K562 (cell line): Measurements from ENCODE around the gene U2AF1L4. TPM values are rescaled to one million over a fixed set of nuclear protein-coding genes. Genes with fewer than 3 reads are reported as not detected.

ENCODE experiments used
- ARID3B ChIP-seq: fragments of 250-450 bp; sonication (Bioruptor Pico); IDR thresholded peaks from 2 replicates; pipeline ENCODE4 v1.4.0; 2020; ENCODE audit warnings: borderline replicate concordance
- ATF1 ChIP-seq, 2 experiments: fragments of 450-650 bp in 1 of 2; IDR thresholded peaks; 2 replicates each; pipeline ENCODE4 v1.6.1; 2016; ENCODE audit warnings: missing compliant biosample characterization in 1 of 2, missing genetic modification characterization in 1 of 2
- ATF4 ChIP-seq: fragments of 450-650 bp; formaldehyde crosslinking; IDR thresholded peaks from 2 replicates; pipeline ENCODE4 v1.4.0; 2022; ENCODE audit warnings: mild to moderate bottlenecking, moderate library complexity
- CBX2 ChIP-seq: fragments of 200-600 bp; sonication (generic); IDR thresholded peaks from one replicate; pipeline ENCODE4 v1.6.1; 2012; ENCODE audit warnings: mild to moderate bottlenecking, low read length, inconsistent platforms; ENCODE audit not compliant: insufficient read depth, poor library complexity, severe bottlenecking
- CREB3 ChIP-seq: fragments of 450-650 bp; conservative IDR thresholded peaks from 2 replicates; pipeline ENCODE4 v1.6.1; 2016; ENCODE audit warnings: missing genetic modification characterization, low read depth, mild to moderate bottlenecking, missing compliant biosample characterization, moderate library complexity
- FOXJ2 ChIP-seq: fragments of 200-800 bp; sonication (Bioruptor generic); IDR thresholded peaks from 2 replicates; pipeline ENCODE4 v1.6.1; 2016; ENCODE audit warnings: missing genetic modification characterization, missing compliant biosample characterization
- HCFC1 ChIP-seq: IDR thresholded peaks from 2 replicates; pipeline ENCODE4 v1.6.1; 2012; ENCODE audit warnings: low read depth, low read length, improper control_type of control experiment
- KLF16 ChIP-seq: IDR thresholded peaks from 2 replicates; pipeline ENCODE4 v1.6.1; 2016; ENCODE audit warnings: antibody characterized with exemption
- NCOA2 ChIP-seq, 2 experiments: fragments of 450-650 bp; IDR thresholded peaks; 2 replicates each; pipeline ENCODE4 v1.6.1; 2018; ENCODE audit warnings: mild to moderate bottlenecking in 2 of 2, moderate library complexity in 1 of 2; ENCODE audit not compliant: partially characterized antibody in 2 of 2
- PHF8 ChIP-seq: fragments of 200-600 bp; sonication (generic); IDR thresholded peaks from 2 replicates; pipeline ENCODE4 v1.6.1; 2012; ENCODE audit warnings: mixed run types, mild to moderate bottlenecking, inconsistent platforms, low read length, moderate library complexity, borderline replicate concordance
- SMARCA4 ChIP-seq: fragments of 450-650 bp; IDR thresholded peaks from 2 replicates; pipeline ENCODE4 v1.6.1; 2016
- ZNF398 ChIP-seq: fragments of 250-450 bp; sonication (Bioruptor Pico); IDR thresholded peaks from 2 replicates; pipeline ENCODE4 v1.8.0; 2021; ENCODE audit warnings: moderate library complexity, mild to moderate bottlenecking, inconsistent platforms
- ZNF740 ChIP-seq, 3 experiments: fragments of 200-800 bp in 1 of 3; sonication (Bioruptor generic) in 1 of 3; sonication (generic) in 1 of 3; formaldehyde crosslinking in 1 of 3; IDR thresholded peaks; 2 replicates each; pipeline versions ENCODE4 v1.6.1 to v1.8.0; 2016 to 2022; ENCODE audit warnings: mild to moderate bottlenecking in 2 of 3, missing compliant biosample characterization in 2 of 3, missing genetic modification characterization in 2 of 3, missing genetic modification reagents in 1 of 3
- polyA plus RNA-seq, 8 experiments: library from polyadenylated mRNA; depleted of rRNA in 4 of 8; stranded (reverse) in 5 of 8; unstranded in 3 of 8; fragments of >200 nt; fragmentation: Nextera tagmentation in 2 of 8; fragmentation: Illumina TruSeq in 1 of 8; extraction: Ambion mirVana in 2 of 8; extraction: Trizol in 1 of 8; gene quantifications; 2 replicates each; pipeline versions ENCODE4 v1.2.1 to v1.2.3, GENCODE V29; 2011 to 2014; ENCODE audit warnings: inconsistent platforms in 1 of 8, missing spikeins in 1 of 8
- total RNA-seq, 7 experiments: library from RNA; depleted of rRNA in 6 of 7; stranded (reverse); fragments of >200 nt in 6 of 7; fragmentation: Illumina TruSeq in 2 of 7; extraction: Trizol in 2 of 7; gene quantifications; 2 replicates each; pipeline versions ENCODE4 v1.2.1 to v1.2.3, GENCODE V29; 2011 to 2021; ENCODE audit warnings: low replicate concordance in 1 of 7
- TF ChIP-seq, protein P1 (sequence below): fragments of 250-450 bp; sonication (Bioruptor Pico); IDR thresholded peaks from 2 replicates; pipeline ENCODE4 v1.4.0; 2020; ENCODE audit warnings: mild to moderate bottlenecking, moderate library complexity

The U2AF1L4 gene
- total and polyA plus RNA-seq, 9 of the 15 experiments (the other 6 are each of a cell fraction or from before 2014, with no cell fraction given): 8.4 to 19.5 (median 12.6) TPM

GRCh38 chr19:35745328-35746086, at the start of gene U2AF1L4, which contains the start of gene PSENEN (continued):
- TF ChIP-seq CREB3 (tag) (no peak), PHF8 (peak; percentile 59; the same call in 1 of the 2 replicates), SMARCA4 (no peak), KLF16 (no peak), ATF1 (CRISPR knock-in tag; IDR thresholded peaks at IDR 0.05) (peak; percentile 39; the same call in 1 of the 2 replicates), ATF1 (tag; IDR thresholded peaks at IDR 0.05) (peak; percentile 93), NCOA2 (IDR thresholded peaks at IDR 0.05; ENCODE audit: partially characterized antibody in 2 of 2) (no peak), HCFC1 (peak; percentile 92), CBX2 (no peak), ATF4 (0 out of 2 replicates have a peak, but pooled peaks have one; percentile 32), FOXJ2 (tag) (peak; percentile 72; the same call in 1 of the 2 replicates), ARID3B (CRISPR knock-in tag) (no peak), ZNF740 (CRISPR knock-in tag; IDR thresholded peaks at IDR 0.05) (no peak), ZNF740 (tag; IDR thresholded peaks at IDR 0.05) (no peak), ZNF398 (CRISPR knock-in tag) (no peak)
- TF ChIP-seq, protein P1, sequence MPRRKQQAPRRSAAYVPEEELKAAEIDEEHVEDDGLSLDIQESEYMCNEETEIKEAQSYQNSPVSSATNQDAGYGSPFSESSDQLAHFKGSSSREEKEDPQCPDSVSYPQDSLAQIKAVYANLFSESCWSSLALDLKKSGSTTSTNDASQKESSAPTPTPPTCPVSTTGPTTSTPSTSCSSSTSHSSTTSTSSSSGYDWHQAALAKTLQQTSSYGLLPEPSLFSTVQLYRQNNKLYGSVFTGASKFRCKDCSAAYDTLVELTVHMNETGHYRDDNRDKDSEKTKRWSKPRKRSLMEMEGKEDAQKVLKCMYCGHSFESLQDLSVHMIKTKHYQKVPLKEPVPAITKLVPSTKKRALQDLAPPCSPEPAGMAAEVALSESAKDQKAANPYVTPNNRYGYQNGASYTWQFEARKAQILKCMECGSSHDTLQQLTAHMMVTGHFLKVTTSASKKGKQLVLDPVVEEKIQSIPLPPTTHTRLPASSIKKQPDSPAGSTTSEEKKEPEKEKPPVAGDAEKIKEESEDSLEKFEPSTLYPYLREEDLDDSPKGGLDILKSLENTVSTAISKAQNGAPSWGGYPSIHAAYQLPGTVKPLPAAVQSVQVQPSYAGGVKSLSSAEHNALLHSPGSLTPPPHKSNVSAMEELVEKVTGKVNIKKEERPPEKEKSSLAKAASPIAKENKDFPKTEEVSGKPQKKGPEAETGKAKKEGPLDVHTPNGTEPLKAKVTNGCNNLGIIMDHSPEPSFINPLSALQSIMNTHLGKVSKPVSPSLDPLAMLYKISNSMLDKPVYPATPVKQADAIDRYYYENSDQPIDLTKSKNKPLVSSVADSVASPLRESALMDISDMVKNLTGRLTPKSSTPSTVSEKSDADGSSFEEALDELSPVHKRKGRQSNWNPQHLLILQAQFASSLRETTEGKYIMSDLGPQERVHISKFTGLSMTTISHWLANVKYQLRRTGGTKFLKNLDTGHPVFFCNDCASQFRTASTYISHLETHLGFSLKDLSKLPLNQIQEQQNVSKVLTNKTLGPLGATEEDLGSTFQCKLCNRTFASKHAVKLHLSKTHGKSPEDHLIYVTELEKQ: no peak
